Measurements from ENCODE around the gene DNAJB9.

GRCh38 chr7:108533712-108534111, 36.0 kb upstream of the DNAJB9 start:
- TF ChIP-seq CTCF (IDR thresholded peaks at IDR 0.05) (no peak), EZH2 (IDR thresholded peaks at IDR 0.05) (no peak), EZH2phosphoT487 (IDR thresholded peaks at IDR 0.05) (no peak)
